ENCODE measurements around the gene TCEA3.

- TF ChIP-seq POLR2A (IDR thresholded peaks at IDR 0.05; ENCODE audit: low read depth) (no peak), CTCF (IDR thresholded peaks at IDR 0.05) (peak in 1 of 3 experiments; percentile 21), EP300 (IDR thresholded peaks at IDR 0.05) (no peak), POLR2AphosphoS5 (IDR thresholded peaks at IDR 0.05) (peak; percentile 7 to 36)
These were observed 2.8 kb downstream of the TCEA3 start for GRCh38 chr1:23421753-23422240.

All from esophagus muscularis mucosa (tissue), 4 donors.